GM12873 (cell line): Measurements from ENCODE around the gene SLC36A1.

Source experiments
- CTCF ChIP-seq: IDR thresholded peaks from 2 replicates; pipeline ENCODE4 v1.5.1; 2012; ENCODE audit warnings: low read depth, mild to moderate bottlenecking, moderate library complexity, low read length, control low read depth; ENCODE audit not compliant: insufficient read depth; ENCODE audit errors: missing control alignments

The SLC36A1 gene

GRCh38 chr5:151475388-151475787, 28.0 kb downstream of the SLC36A1 start:
- TF ChIP-seq CTCF, result no peak

- TF ChIP-seq CTCF, result no peak
These were observed 28.6 kb downstream of the SLC36A1 start for GRCh38 chr5:151476016-151476415.

GRCh38 chr5:151477101-151477500, 29.7 kb downstream of the SLC36A1 start:
- TF ChIP-seq CTCF, result no peak

GRCh38 chr5:151480384-151481293, 33.2 kb downstream of the SLC36A1 start:
- TF ChIP-seq CTCF, result no peak

- no peak for TF ChIP-seq CTCF
These were observed 35.8 kb downstream of the SLC36A1 start for GRCh38 chr5:151483176-151483575.

- no peak for TF ChIP-seq CTCF
These were observed 36.2 kb downstream of the SLC36A1 start for GRCh38 chr5:151483647-151484046.

GRCh38 chr5:151487544-151487943, 40.1 kb downstream of the SLC36A1 start:
- no peak for TF ChIP-seq CTCF
